Suppressor macrophage treated with lipopolysaccharide for 4 hours (primary cell): Measurements from ENCODE around the gene AAK1.
"Not testable (repeated sequence)": the region's sequence is repeated elsewhere in the genome, so short reads cannot be mapped to it uniquely, and the experiment has no call there.

Experiments used
- DNase-seq: peaks from one replicate; pipeline ENCODE4 v3.0.0-alpha.2; 2020

AAK1 gene

GRCh38 chr2:69592511-69592910 is 51.0 kb downstream of the AAK1 start:
- DNase-seq, result no peak

GRCh38 chr2:69589973-69590652 is 53.4 kb downstream of the AAK1 start:
- DNase-seq, result no peak

GRCh38 chr2:69588945-69589344 is 54.6 kb downstream of the AAK1 start:
- DNase-seq, result no peak

GRCh38 chr2:69588403-69588802 is 55.1 kb downstream of the AAK1 start:
- no peak for DNase-seq

GRCh38 chr2:69585855-69586555 is 57.5 kb downstream of the AAK1 start:
- no peak for DNase-seq

GRCh38 chr2:69584127-69584889 is 59.2 kb downstream of the AAK1 start:
- peak; percentile 47 for DNase-seq

- no peak for DNase-seq
Observed at GRCh38 chr2:69583321-69583833, 60.2 kb downstream of the AAK1 start.

GRCh38 chr2:69582582-69583176 is 60.9 kb downstream of the AAK1 start:
- DNase-seq, result peak; percentile 43

GRCh38 chr2:69581774-69582581 is 61.6 kb downstream of the AAK1 start:
- peak; percentile 39 for DNase-seq

- DNase-seq, result no peak
Observed at GRCh38 chr2:69580486-69580885, 63.1 kb downstream of the AAK1 start.

GRCh38 chr2:69579536-69579935 is 64.0 kb downstream of the AAK1 start:
- DNase-seq, result peak; percentile 43

GRCh38 chr2:69578198-69578540 is 65.4 kb downstream of the AAK1 start:
- no peak for DNase-seq

- no peak for DNase-seq
Observed at GRCh38 chr2:69577467-69578197, 65.9 kb downstream of the AAK1 start.

GRCh38 chr2:69576880-69577279 is 66.7 kb downstream of the AAK1 start:
- DNase-seq, result peak; percentile 44

GRCh38 chr2:69575926-69576325 is 67.6 kb downstream of the AAK1 start:
- DNase-seq, result peak; percentile 50

- DNase-seq, result not testable (repeated sequence)
Observed at GRCh38 chr2:69575371-69575770, 68.2 kb downstream of the AAK1 start.

GRCh38 chr2:69572641-69573040 is 70.9 kb downstream of the AAK1 start:
- DNase-seq, result peak; percentile 68

GRCh38 chr2:69571189-69571588 is 72.3 kb downstream of the AAK1 start:
- DNase-seq, result no peak

GRCh38 chr2:69570474-69570873 is 73.1 kb downstream of the AAK1 start:
- DNase-seq, result no peak

GRCh38 chr2:69567909-69568300 is 75.6 kb downstream of the AAK1 start:
- DNase-seq, result no peak

- no peak for DNase-seq
Observed at GRCh38 chr2:69567157-69567908, 76.2 kb downstream of the AAK1 start.
